Mucosa of stomach (tissue), 1 donor: ENCODE data around the gene LARP4.
"Not testable (repeated sequence)": the region's sequence is repeated elsewhere in the genome, so short reads cannot be mapped to it uniquely, and the experiment has no call there.

Experiments
- H3K27me3 ChIP-seq: one replicate; pipeline ENCODE4 v1.7.0; 2013; ENCODE audit warnings: mild to moderate bottlenecking, low read length; ENCODE audit not compliant: control insufficient read depth, insufficient read depth
- H3K36me3 ChIP-seq: one replicate; pipeline ENCODE4 v1.7.0; 2013; ENCODE audit warnings: low read length; ENCODE audit not compliant: control insufficient read depth, insufficient read depth
- H3K4me1 ChIP-seq: one replicate; pipeline ENCODE4 v1.7.0; 2013; ENCODE audit warnings: mild to moderate bottlenecking, low read length; ENCODE audit not compliant: control insufficient read depth, insufficient read depth
- H3K4me3 ChIP-seq: one replicate; pipeline ENCODE4 v1.7.0; 2013; ENCODE audit warnings: low read length
- H3K9ac ChIP-seq: one replicate; pipeline ENCODE4 v1.7.0; 2013; ENCODE audit warnings: mild to moderate bottlenecking, low read length, moderate library complexity
- H3K9me3 ChIP-seq: one replicate; pipeline ENCODE4 v1.7.0; 2013; ENCODE audit warnings: mild to moderate bottlenecking, low read length, moderate library complexity; ENCODE audit not compliant: control insufficient read depth
- donor health status: Pancreatic carcinoma.

Gene LARP4

DNA sequence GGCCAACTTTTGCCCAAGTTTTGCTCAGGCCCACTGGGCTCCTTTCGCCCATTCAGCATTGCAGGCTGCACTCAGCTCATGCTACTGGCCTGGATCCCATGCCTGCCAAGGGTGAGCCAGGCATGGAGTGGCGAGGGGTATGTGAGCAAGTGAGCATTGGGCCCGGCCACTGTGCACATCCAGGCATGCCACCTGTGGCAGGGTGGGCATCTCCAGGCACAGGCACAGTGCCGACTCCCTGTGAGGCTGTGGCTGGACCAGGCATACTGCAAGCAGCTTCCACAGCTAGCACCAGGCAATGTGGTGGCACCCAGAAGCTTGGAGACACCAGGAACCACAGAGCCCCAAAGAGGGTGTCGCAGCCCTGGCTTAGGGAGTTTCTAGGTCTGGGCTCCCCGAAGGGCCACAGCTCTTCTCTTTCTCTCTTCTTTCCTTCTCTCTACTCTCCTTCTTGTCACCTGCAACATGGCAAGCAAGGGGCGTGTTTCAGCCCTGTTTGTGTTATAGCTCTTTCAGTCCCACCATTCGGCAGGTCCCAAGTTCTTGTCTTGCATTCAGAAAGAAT is 19.8 kb upstream of the LARP4 start:
- no peaks in the 10 kb centered on the region for H3K27me3 ChIP-seq
- no peaks in the 10 kb centered on the region for H3K9me3 ChIP-seq
- no peaks in the 10 kb centered on the region for H3K4me1 ChIP-seq
- no peak overlapping the region for H3K4me3 ChIP-seq
- no peaks in the 10 kb centered on the region for H3K36me3 ChIP-seq
- no peak overlapping the region for H3K9ac ChIP-seq

GRCh38 chr12:50387487-50387886 is 13.2 kb upstream of the LARP4 start:
- H3K27me3 ChIP-seq: no peaks in the 10 kb centered on the region
- H3K4me1 ChIP-seq: no peaks in the 10 kb centered on the region
- H3K9ac ChIP-seq: no peak overlapping the region
- no peaks in the 10 kb centered on the region for H3K9me3 ChIP-seq
- H3K36me3 ChIP-seq: no peaks in the 10 kb centered on the region
- no peak overlapping the region for H3K4me3 ChIP-seq

- Histone ChIP-seq H3K4me3 (no peak overlapping the region), H3K4me1 (no peaks in the 10 kb centered on the region), H3K9ac (no peak overlapping the region), H3K36me3 (no peaks in the 10 kb centered on the region), H3K9me3 (no peaks in the 10 kb centered on the region), H3K27me3 (no peaks in the 10 kb centered on the region)
Measured at GRCh38 chr12:50387972-50388478, 12.7 kb upstream of the LARP4 start.

DNA sequence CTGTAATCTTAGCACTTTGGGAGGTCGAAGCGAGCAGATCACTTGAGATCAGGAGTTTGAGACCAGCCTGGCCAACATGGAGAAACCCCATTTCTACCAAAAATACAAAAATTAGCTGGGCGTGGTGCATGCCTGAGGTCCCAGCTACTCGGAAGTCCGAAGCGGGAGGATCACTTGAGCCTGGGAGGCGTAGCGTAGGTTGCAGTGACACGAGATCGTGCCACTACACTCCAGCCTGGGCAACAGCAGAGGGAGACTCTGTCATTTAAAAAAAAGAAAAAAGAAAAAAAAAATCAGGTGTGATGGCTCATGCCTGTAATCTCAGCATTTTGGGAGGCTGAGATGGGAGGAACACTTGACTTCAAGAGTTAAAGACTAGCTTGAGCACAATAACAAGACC is 11.9 kb upstream of the LARP4 start:
- H3K27me3 ChIP-seq, H3K36me3 ChIP-seq, H3K4me1 ChIP-seq, H3K9ac ChIP-seq, H3K9me3 ChIP-seq, H3K4me3 ChIP-seq: not testable (repeated sequence)

GRCh38 chr12:50390316-50390741 is 10.4 kb upstream of the LARP4 start:
- Histone ChIP-seq H3K4me3 (no peak overlapping the region), H3K9ac (no peak overlapping the region), H3K9me3 (no peaks in the 10 kb centered on the region), H3K36me3 (no peaks in the 10 kb centered on the region), H3K27me3 (no peaks in the 10 kb centered on the region), H3K4me1 (no peaks in the 10 kb centered on the region)

DNA sequence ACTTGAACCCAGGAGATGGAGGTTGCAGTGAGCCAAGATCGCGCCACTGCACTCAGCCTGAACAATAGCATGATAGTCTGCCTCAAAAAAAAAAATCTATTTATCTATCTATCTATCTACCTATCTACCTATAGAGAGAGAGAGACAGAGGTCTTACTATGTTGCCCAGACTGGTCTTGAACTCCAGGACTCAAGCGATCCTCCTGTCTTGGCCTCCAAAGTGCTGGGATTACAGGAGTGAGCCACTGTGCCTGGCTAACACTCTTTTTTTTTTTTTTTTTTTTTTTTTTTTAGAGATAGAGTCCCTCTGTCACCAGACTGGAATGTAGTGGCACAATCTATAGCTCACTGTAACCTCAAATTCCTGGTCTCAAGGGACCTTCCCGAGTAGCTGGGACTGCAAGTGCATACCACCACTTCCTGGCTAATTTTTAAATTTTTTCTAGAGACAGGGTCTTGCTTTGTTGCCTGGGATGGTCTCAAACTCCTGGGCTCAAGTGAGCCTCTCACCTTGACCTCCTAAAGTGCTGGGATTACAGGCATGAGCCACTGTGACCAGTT is 6.1 kb upstream of the LARP4 start:
- Histone ChIP-seq H3K4me1 (no peaks in the 10 kb centered on the region), H3K27me3 (no peaks in the 10 kb centered on the region), H3K36me3 (no peaks in the 10 kb centered on the region), H3K9me3 (no peaks in the 10 kb centered on the region), H3K4me3 (no peak overlapping the region), H3K9ac (no peak overlapping the region)

- Histone ChIP-seq H3K36me3 (no peaks in the 10 kb centered on the region), H3K9ac (no peak overlapping the region), H3K4me3 (no peak overlapping the region), H3K9me3 (no peaks in the 10 kb centered on the region), H3K27me3 (no peaks in the 10 kb centered on the region), H3K4me1 (no peaks in the 10 kb centered on the region)
Measured at GRCh38 chr12:50397117-50397650, 3.5 kb upstream of the LARP4 start.

DNA sequence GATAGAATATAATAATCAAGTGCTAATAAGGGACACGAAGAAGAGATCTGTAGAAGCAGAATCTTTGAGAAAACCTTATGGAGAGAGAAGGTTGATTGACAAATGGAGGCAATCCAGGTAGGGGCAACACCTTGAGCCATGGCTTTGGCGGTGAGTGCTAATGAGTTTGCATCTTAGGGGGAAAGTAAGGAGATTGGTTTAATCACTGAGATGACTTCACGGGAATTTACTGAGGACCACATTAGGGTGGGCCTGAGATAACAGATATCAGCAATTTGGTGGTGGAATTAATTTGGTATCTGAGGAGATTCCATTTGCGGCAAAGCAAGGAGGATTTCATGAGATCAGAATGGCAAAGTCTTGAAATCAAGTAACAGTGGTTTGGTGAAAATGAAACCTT is 1.8 kb upstream of the LARP4 start:
- no peak overlapping the region for H3K4me3 ChIP-seq
- H3K4me1 ChIP-seq: peaks cover 9% of the 10 kb centered on the region
- no peaks in the 10 kb centered on the region for H3K9me3 ChIP-seq
- H3K36me3 ChIP-seq: no peaks in the 10 kb centered on the region
- H3K9ac ChIP-seq: no peak overlapping the region
- H3K27me3 ChIP-seq: no peaks in the 10 kb centered on the region

DNA sequence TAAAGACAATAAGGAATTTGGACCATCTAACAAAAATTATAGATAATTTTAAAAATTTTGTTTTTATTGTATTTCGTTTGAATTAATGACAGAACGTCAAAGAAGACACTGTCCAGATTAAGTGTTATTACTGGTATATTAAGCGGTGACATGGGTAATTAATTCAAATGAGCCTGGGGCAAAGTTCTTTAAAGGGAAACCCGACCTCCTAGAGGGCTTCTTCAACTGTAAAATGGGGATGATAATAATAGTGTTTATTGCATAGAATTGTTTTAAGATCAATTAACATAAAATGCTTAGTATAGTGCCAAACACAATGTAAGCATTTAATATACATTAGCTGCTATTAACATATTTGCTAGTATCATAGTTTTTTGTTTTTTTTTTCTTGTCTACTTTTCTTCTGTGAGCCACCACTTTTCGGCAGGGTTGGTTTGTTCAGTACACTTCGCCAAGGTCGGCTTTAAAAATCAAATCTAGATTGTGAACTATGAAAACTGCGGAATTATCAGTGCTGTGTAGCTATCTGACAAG is 514 bp upstream of the LARP4 start:
- Histone ChIP-seq H3K9ac (peak overlapping the region; percentile 82), H3K4me3 (peak overlapping the region; percentile 79), H3K9me3 (no peaks in the 10 kb centered on the region), H3K36me3 (no peaks in the 10 kb centered on the region), H3K27me3 (no peaks in the 10 kb centered on the region), H3K4me1 (peaks cover 17% of the 10 kb centered on the region)

DNA sequence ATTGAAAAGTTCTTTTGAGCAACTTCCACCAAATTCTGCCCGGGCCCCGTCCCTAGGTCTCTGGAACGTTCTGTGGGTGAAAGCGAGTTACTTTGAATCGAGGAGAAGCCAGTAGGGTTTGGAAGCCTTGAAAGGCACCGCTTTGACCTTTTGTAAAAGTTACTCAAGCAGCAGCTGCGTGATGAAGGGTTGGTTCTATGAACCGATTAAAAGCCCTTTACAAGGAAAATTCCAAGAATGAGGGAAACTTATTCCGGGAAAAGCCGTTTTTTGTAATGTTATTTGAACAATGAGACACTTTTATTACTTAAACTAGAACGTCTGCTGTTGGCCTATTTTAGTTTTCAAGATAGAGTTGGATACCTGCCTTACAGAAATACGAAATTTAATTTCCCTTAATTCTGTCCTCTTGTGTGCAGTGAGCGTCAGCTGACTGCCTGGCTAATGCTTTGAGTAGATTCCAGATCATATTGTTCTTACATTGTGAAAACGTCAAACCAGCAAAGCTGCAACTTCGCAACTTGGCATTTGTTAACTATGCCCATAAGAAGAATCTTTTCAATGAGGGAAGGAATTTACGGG is 906 bp downstream of the LARP4 start:
- H3K4me3 ChIP-seq: peak overlapping the region; percentile 79
- no peaks in the 10 kb centered on the region for H3K27me3 ChIP-seq
- peak overlapping the region; percentile 82 for H3K9ac ChIP-seq
- H3K4me1 ChIP-seq: peaks cover 17% of the 10 kb centered on the region
- H3K9me3 ChIP-seq: no peaks in the 10 kb centered on the region
- H3K36me3 ChIP-seq: no peaks in the 10 kb centered on the region

GRCh38 chr12:50402264-50403000 is 1.7 kb downstream of the LARP4 start:
- H3K27me3 ChIP-seq: no peaks in the 10 kb centered on the region
- H3K9ac ChIP-seq: peak overlapping the region; percentile 82
- H3K9me3 ChIP-seq: no peaks in the 10 kb centered on the region
- H3K4me1 ChIP-seq: peaks cover 17% of the 10 kb centered on the region
- H3K4me3 ChIP-seq: peak overlapping the region; percentile 79
- no peaks in the 10 kb centered on the region for H3K36me3 ChIP-seq

- Histone ChIP-seq H3K4me3 (no peak overlapping the region), H3K9me3 (no peaks in the 10 kb centered on the region), H3K27me3 (no peaks in the 10 kb centered on the region), H3K4me1 (peaks cover 17% of the 10 kb centered on the region), H3K36me3 (no peaks in the 10 kb centered on the region), H3K9ac (peak overlapping the region; percentile 82)
Measured at GRCh38 chr12:50403001-50403440, 2.3 kb downstream of the LARP4 start.
